GM13977 (cell line): ENCODE data around the gene MRPL32.

ENCODE experiments used
- DNase-seq: peaks from one replicate; pipeline ENCODE4 v3.0.0; 2012; ENCODE audit warnings: low spot score
- CTCF ChIP-seq: IDR thresholded peaks from 2 replicates; pipeline ENCODE4 v1.5.1; 2012; ENCODE audit warnings: mild to moderate bottlenecking, control low read depth; ENCODE audit not compliant: insufficient read depth; ENCODE audit errors: extremely low read depth, missing control alignments
- in situ Hi-C: fragments of 300-500 bp; cut with MboI; formaldehyde crosslinking; loops from one replicate; pipeline ENCODE4 v1.12.0; 2022; ENCODE audit warnings: low sequenced_read_pairs, low pct_unique_long_range_greater_than_20kb, mixed read lengths, inconsistent platforms; ENCODE audit not compliant: unreplicated experiment

Gene MRPL32

GRCh38 chr7:42945821-42946626 is 13.8 kb downstream of the MRPL32 start:
- in situ Hi-C loops: loop anchor here (10.0 to 25.0 kb wide), 4 partner anchors 159 to 891 kb away; no protein-coding TSS in a partner anchor
- DNase-seq: peak; percentile 14
- no peak for TF ChIP-seq CTCF

GRCh38 chr7:42946627-42946950 is 14.4 kb downstream of the MRPL32 start:
- DNase-seq: no peak
- in situ Hi-C loops: loop anchor here (10.0 to 25.0 kb wide), 4 partner anchors 158 to 891 kb away; no protein-coding TSS in a partner anchor
- TF ChIP-seq CTCF: no peak

GRCh38 chr7:42947521-42947920 is 15.3 kb downstream of the MRPL32 start:
- no peak for TF ChIP-seq CTCF
- DNase-seq: no peak
- in situ Hi-C loops: loop anchor here (10.0 to 25.0 kb wide), 4 partner anchors 157 to 890 kb away; no protein-coding TSS in a partner anchor

GRCh38 chr7:42950417-42950816 is 18.2 kb downstream of the MRPL32 start:
- no peak for TF ChIP-seq CTCF
- in situ Hi-C loops: no loop called here
- DNase-seq: no peak

- DNase-seq: no peak
- TF ChIP-seq CTCF: no peak
- in situ Hi-C loops: no loop called here
Measured at GRCh38 chr7:42952328-42952727, 20.2 kb downstream of the MRPL32 start.

GRCh38 chr7:42953994-42954393 is 21.8 kb downstream of the MRPL32 start:
- TF ChIP-seq CTCF: no peak
- in situ Hi-C loops: no loop called here
- no peak for DNase-seq
